Lower leg skin (tissue), 4 donors: ENCODE measurements around the gene TBX20. TPM values are rescaled to one million over a fixed set of nuclear protein-coding genes. Genes with fewer than 3 reads are reported as not detected.

Source experiments
- DNase-seq, 2 donors: peaks; one replicate each; pipeline ENCODE4 v3.0.0-alpha.2; 2019; ENCODE audit warnings: low spot score in 2 of 2
- H3K4me3 ChIP-seq: fragments of 200-600 bp; sonication (generic); 2 replicates; pipeline ENCODE4 v1.5.1; 2017; ENCODE audit warnings: mild to moderate bottlenecking, low read depth; ENCODE audit not compliant: poor library complexity, severe bottlenecking
- CTCF ChIP-seq, 3 donors: fragments of 450-650 bp; IDR thresholded peaks; one replicate each; pipeline ENCODE4 v1.5.1; 2016; ENCODE audit warnings: antibody characterized with exemption in 3 of 3, mild to moderate bottlenecking in 3 of 3, moderate library complexity in 2 of 3
- POLR2A ChIP-seq, 2 donors: fragments of 450-650 bp; IDR thresholded peaks; one replicate each; pipeline ENCODE4 v1.6.1; 2016 to 2017; ENCODE audit warnings: antibody characterized with exemption in 2 of 2, mild to moderate bottlenecking in 1 of 2, moderate library complexity in 1 of 2
- WGBS, 2 donors: methylation state at CpG; one replicate each; pipeline ENCODE4 v1.1.5; 2018; 5-methylcytosine and 5-hydroxymethylcytosine counted together
- intact Hi-C: fragments of 100-400 bp; cut with DNase I; formaldehyde crosslinking; loops from one replicate; pipeline ENCODE4 v1.15.0; 2023; ENCODE audit warnings: low total_unique reads
- total RNA-seq, 4 donors: library from RNA; depleted of rRNA; stranded (reverse); fragments of >200 nt; gene quantifications; one replicate each; pipeline ENCODE4 v1.1.0, GENCODE V29; 2016

Gene TBX20
- total RNA-seq, 4 donors from 2014 or later = not detected

DNA sequence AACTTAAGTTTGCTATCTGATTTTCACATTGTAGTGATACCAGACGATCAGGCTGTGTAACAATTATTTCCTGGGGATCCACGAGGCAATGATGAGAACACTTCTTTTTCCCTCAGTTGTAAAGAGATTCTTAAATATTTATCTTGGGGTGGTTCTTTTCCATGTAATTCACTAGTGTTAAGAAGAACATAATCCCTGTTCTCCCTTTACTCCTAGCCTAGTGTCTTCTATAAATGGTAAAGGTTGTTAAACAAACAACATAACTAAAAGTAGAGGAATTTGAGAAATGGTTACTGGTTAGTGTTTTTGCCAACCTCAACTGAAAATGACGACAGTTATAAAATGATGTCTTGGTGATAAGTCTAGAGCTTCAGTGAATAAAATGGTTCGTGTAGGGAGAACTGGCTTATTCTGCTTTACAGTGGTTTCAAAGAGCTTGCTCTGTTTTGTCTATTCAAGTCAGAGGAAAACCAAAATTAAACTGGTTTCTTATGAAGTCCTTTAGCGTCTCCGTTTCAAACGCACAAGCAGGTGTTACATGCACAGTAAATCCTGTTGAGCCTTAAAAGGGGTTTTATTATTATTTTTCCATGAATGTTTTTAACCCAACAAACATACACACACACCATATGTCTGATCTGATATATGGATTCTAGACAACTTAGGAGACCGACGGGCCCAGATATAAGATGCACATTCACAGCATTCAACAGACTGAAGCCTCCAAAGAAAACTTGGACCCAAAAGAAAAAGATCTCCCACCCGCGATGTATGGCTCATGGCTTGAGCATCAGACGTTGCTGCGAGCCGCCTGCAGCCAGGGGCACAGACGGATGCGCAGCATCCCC, 1.1 kb downstream of the TBX20 start:
- intact Hi-C loops = no loop called here
- TF ChIP-seq POLR2A (IDR thresholded peaks at IDR 0.05) = no peak
- TF ChIP-seq CTCF (IDR thresholded peaks at IDR 0.05) = no peak
- no peak overlapping the region for H3K4me3 ChIP-seq
- no peak for DNase-seq
- WGBS, 2 donors = 9 to 10% methylated on average over 16 of the region's 16 CpGs

DNA sequence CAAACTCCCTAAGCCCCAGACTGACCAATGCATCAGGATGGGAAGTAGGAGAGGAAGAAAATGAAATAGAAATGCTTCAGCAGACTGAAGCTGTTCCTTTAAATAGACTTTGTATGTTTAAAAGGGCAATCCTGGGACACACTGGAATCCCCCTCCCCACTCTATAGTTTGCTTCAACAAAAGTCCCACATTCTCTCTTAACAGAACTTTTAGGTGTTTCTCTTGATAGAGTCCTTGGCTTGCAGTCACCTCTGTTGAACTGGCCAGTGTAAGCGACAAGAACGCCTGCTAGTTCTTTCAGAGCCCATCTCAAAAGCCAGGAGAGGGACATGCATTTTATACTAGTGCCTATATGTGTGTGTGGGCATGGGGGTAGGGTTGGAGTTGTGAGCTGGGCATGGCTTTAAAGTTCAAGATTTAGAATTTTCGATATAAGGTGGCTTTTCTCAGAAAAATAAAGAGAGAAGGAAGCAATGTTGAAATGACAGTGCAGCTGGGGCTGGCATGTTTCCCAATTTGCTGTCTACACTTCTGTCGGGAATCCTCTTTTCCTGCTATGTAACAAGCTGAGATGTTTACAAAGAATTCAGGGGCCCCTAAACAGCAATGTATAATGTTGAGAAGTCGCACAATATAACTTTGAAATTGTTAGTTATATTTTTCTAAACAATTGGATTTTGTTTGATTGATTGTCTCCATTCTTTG, 2.1 kb downstream of the TBX20 start:
- intact Hi-C loops = no loop called here
- WGBS, 2 donors = 15 to 20% methylated on average over 5 of the region's 5 CpGs
- TF ChIP-seq CTCF (IDR thresholded peaks at IDR 0.05) (no peak), POLR2A (IDR thresholded peaks at IDR 0.05) (no peak)
- H3K4me3 ChIP-seq = no peak overlapping the region
- no peak for DNase-seq

DNA sequence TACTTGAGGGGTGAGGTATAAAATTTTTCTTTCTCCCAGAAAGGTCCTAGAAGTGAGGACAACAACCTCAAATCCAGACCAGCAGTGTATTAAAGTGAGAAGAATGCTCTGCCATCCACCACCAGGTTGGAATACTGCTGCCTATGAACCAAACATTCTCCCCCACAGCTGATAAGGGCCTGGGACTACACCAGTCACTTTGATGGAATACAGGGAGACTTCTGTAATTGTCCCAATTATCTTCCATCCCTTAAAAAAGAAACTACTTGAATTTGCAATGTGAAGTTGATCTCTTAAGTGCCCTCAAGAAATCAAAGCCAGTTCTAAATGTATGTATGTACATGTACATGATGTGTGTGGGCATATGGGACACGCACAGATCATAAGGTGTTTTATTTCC, 3.0 kb downstream of the TBX20 start:
- 16 to 38% methylated on average over 1 of the region's 1 CpG for whole genome bisulfite sequencing, 2 donors
- intact Hi-C loops = no loop called here
- H3K4me3 ChIP-seq = no peak overlapping the region
- no peak for DNase-seq
- TF ChIP-seq CTCF (IDR thresholded peaks at IDR 0.05) (no peak), POLR2A (IDR thresholded peaks at IDR 0.05) (no peak)

GRCh38 chr7:35250452-35250851, 3.4 kb downstream of the TBX20 start:
- intact Hi-C loops = no loop called here
- WGBS, 2 donors = 5 to 9% methylated on average over 2 of the region's 2 CpGs
- DNase-seq = no peak

DNA sequence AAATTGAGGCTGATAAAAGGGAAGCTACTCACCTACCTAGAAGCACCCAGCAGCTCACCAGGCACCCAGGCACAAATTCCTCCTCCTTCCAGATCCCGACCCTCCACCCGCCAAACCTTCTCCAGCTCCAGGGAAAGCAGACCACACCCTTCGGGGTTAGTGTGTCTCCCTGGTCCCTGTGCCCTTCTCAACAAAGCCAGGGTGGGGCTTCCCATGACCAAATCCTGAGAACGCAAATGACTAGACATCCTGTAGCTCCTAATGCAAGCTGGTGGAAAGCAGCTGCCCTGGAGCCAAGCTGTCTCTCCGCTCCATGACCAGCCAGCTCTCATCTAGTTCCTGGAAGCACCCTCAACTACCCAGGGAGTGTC, 4.4 kb downstream of the TBX20 start:
- intact Hi-C loops = no loop called here
- H3K4me3 ChIP-seq = no peak overlapping the region
- TF ChIP-seq CTCF (IDR thresholded peaks at IDR 0.05) (no peak), POLR2A (IDR thresholded peaks at IDR 0.05) (no peak)
- 3 to 15% methylated on average over 4 to 5 of the region's 5 CpGs for WGBS, 2 donors
- no peak for DNase-seq

More at GRCh38 chr7:35250452-35250851, 3.4 kb downstream of the TBX20 start:
- TF ChIP-seq POLR2A (IDR thresholded peaks at IDR 0.05) (no peak), CTCF (IDR thresholded peaks at IDR 0.05) (no peak)
- H3K4me3 ChIP-seq = no peak overlapping the region
